ENCODE data around the gene TTN.
"Not testable (repeated sequence)": the region's sequence is repeated elsewhere in the genome, so short reads cannot be mapped to it uniquely, and the experiment has no call there.

The TTN gene

DNA sequence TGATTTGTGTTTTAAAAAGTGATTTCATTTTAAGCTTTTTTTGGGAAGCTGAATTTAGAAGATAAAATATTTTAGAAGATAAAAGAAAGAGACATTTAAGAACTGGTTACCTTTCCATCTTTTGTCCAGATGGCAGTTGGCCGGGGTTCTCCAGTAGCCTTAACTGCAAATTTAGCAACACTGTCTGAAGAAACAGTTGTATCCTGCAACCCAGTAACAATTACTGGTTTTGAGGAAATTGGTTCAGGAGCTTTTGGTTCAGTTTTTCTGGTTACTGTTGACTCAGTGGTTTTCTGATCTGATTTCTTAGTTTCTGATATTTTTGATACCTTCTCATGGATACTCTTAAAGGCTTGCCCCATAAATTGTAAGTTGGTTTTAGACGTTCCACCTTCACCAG is 277.1 kb downstream of the TTN start:
- no peak for DNase-seq (ENCODE audit: low spot score)

DNA sequence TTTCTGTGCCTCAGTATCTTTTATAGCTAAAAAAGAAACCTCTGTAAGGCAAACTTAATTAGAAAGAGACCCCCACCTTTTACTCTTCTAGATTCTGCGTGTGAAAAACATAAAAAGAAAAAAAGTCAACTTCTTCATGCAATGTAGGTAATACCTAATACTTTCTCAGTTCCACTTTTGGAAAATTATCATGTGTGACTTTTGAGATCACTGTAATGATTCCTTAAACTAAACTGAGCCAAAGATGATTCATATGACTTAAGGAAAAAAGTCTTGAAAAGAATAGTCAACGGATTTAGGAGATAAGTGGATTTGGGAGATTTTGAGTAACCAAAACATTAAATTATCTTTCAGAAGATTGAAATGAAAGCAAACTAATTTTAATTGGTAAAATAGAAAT is 278.0 kb downstream of the TTN start:
- no peak for DNase-seq (ENCODE audit: low spot score)

DNA sequence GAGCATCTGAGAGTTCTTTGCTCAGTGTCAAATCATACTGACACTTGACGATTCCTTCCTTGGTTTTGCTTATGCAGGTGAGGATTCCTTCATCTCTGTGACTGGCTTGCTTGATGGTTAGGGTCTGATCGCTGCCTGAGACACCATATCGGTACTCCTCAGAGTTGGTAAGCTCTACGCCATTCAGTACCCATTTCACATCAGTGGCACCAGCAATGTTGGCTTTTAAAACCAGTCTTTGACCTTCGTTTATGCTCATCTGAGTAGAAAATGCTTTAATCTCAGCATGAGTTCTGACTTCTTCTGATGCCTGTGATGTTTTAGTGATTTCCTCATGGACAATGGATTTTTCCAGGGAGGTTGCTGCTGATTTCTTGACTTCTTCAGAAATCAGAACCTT is 278.6 kb downstream of the TTN start:
- DNase-seq (ENCODE audit: low spot score): no peak

DNA sequence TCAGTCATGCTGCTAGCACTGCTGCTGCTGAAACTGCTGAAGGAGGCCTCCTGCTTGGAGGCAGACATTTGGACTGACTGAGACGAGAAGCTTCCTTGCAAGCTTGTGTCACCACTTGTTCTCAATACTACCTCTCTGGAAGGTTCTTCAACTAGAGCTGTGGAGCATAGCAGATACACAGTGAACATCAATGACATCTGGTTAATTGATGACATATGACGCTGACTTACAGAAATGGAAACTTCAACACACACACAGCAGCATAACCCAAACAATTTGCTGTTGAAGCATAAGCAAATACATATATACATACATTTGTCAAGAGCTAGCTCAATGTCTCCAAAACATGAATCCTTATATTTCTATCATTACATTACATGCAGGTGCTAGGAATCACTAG is 279.6 kb downstream of the TTN start:
- DNase-seq (ENCODE audit: low spot score): no peak

DNA sequence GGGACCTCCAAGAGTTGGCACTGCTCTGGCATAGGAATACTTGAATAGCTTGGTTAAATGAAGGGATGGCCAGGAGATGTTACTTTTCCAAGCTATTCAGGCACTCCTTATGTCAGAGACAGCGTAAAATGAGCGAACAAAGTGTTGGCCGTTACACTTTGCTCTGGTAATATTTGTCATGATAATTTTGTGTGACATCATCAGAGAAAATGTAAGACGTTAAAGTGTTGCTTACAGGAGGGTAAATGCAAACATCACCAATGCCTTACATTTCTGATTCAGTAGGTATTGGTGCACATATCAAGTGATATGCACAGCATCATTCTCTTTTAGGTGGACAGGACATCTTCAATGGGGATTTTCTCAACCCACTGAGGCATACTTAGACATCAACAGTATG is 281.0 kb downstream of the TTN start:
- no peak for DNase-seq (ENCODE audit: low spot score)

DNA sequence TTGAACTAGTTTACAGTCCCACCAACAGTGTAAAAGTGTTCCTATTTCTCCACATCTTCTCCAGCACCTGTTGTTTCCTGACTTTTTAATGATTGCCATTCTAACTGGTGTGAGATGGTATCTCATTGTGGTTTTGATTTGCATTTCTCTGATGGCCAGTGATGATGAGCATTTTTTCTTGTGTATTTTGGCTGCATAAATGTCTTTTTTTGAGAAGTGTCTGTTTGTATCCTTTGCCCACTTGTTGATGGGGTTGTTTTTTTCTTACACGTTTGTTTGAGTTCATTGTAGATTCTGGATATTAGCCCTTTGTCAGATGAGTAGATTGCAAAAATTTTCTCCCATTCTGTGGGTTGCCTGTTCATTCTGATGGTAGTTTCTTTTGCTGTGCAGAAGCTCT is 281.8 kb downstream of the TTN start:
- not testable (repeated sequence) for DNase-seq (ENCODE audit: low spot score)

DNA sequence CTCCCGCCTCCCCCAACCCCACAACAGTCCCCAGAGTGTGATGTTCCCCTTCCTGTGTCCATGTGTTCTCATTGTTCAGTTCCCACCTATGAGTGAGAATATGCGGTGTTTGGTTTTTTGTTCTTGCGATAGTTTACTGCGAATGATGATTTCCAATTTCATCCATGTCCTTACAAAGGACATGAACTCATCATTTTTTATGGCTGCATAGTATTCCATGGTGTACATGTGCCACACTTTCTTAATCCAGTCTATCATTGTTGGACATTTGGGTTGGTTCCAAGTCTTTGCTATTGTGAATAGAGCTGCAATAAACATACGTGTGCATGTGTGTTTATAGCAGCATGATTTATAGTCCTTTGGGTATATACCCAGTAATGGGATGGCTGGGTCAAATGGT is 282.2 kb downstream of the TTN start:
- not testable (repeated sequence) for DNase-seq (ENCODE audit: low spot score)

DNA sequence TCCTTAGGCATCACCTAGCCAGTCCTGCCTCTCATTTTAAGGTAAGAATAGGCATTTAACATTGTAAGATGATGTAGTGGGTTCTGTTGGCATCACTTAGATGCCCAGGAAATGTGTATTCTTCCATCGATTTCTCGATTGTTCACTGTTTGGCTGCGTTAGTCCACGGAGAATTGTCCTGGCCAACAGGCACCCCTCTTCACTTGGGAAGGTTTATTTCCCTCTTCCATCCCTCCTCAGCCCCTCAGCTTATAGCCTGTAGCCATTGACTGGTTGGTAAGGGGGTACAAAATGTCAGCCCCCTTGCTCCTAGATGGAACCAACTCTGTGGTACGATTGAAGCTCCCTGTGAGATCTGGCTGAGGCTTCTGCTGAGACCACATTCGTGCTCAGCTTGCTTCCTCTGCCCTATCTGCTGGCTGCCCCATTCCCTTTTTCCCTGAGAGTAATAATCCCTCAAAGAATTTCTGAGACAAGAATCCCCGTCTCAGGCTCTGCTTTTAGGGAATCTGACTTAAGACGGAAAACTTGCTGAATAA is 283.6 kb downstream of the TTN start:
- DNase-seq (ENCODE audit: low spot score): peak; percentile 7

DNA sequence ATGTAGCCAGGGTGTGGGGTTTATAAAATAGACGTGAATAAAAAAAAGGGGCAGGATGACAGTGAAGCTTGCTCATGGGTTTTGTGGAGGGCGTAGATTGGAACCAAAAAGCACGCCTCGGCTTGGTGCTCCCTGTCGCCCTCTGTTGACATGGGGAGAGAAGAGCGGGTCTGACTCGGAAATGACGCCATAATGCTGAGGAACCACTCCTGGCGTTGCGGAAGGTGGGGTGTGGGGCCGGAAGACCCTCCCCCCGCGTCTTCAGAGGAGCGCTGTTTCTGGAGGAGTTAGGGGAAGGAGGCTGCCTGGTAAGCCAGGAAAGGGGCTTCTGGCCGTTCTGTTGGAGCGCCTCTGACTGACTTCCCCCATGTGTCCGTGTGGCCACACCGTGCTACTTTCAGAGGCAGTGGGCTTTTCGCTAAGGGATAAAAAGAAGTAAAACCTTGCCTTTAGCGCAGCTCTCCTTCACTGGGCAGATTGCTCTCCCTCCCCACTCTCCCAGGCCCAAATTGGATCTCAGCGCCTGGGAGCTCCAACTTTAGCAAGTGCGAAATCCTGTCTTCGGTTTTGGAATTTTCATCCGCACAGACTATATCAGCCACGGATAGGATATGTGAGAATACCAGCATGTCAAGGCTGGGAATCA is 284.1 kb downstream of the TTN start:
- peak; percentile 89 for DNase-seq (ENCODE audit: low spot score)

DNA sequence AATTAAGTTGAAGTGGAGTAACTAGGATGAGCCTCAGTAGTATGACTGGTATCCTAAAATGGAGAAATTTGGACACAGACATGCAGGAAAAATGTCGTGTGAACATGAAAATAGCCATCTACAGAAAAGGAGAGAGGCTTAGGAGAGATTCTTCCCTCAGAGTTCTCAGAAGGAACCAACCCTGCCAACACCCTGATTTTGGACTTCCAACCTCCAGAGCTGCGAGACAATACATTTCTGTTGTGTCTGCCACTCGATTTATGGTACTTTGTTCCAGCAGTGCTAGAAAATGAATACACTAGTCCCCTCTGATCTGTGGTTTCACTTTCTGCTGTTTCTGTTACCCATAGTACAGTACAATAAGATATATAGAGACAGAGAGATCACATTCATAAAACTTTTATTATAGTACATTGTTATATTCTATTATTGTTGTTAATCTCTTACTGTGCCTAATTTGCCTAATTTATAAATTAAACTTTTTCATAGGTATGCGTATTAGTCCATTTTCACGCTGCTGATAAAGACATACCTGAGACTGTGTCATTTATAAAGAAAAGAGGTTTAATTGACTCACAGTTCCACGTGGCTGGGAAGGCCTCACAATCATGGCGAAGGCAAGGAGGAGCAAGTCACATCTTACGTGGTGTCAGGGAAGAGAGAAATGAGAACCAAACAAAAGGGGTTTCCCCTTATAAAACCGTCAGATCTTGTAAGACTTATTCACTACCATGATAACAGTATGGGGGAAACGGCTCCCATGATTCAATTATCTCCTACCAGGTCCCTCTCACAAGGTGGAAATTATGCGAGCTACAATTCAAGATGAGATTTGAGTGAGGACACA is 285.7 kb downstream of the TTN start:
- DNase-seq (ENCODE audit: low spot score): no peak

DNA sequence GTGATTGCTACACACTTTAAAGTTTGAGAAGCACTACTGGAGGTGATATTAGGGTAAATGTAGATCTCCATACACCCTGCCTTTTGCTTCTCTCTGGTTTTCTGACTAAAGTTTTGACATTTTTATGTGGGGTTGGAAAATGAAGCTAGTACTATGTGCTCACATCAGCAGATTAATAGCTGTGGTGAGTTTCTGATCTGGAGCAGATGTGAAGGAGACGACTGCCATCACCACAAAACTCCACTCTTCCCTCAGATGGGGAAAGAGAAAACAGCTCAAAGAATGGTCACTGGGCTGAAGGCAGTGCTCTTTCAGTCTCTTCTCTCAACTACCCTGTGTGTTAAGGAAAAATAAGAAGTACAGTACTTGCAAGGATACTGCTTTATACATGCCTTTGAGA is 289.7 kb downstream of the TTN start:
- no peak for DNase-seq (ENCODE audit: low spot score)

DNA sequence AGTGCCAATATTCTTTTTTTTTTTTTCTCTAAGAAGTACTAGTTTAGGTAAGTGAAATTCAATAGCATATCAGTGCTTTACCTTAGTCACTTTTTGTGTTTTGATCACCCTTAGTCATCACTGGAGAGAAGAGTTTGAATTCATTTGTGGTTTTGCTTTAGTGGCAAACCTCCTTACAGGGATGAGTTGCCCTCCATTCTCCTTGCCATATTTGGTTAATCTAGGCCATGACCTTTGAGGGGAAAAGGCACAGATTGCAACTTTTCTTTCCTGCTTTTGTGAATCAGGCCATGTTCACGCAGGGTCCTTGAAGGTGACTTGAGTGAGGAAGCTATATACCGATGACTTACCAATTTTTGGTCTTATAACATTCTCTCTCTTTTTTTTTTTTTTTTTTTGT is 292.6 kb downstream of the TTN start:
- DNase-seq (ENCODE audit: low spot score): no peak

DNA sequence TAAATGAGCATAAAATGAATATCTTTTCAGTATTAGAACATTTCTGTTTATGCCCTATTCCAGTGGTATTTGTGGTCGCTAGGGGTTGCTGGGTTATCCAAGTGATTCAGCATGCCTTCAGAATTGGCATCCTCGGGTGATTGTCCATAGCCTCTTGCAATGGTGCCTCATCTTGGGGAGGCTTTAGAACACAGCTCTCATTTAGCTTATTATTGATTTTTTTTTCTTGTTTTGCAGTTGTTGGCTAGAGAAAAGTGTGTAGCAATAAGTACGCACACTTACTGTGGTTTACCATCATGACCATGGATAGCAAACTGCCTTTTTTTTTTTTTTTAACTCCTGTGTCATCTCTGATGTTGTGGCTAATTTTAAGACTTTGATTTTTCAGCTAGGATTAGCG is 293.3 kb downstream of the TTN start:
- no peak for DNase-seq (ENCODE audit: low spot score)

DNA sequence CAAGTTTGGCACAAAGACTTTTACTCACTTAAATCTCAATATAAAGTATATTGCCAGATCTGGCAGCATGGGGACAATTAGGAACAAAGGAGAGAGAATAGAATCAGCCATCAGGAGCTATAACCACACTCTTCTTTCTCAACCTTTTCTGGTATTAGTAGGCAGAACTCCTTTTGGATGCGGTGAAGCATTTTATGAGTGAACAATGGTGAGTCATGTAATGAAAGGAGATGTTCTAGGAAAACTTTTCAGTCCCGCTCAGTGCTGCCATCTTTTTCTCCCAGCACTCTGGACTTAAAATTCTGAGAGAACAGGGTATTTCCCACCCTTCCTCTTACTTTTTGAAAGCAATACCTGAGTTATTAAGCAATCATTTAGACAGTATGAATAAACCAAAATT is 294.7 kb downstream of the TTN start:
- no peak for DNase-seq (ENCODE audit: low spot score)

DNA sequence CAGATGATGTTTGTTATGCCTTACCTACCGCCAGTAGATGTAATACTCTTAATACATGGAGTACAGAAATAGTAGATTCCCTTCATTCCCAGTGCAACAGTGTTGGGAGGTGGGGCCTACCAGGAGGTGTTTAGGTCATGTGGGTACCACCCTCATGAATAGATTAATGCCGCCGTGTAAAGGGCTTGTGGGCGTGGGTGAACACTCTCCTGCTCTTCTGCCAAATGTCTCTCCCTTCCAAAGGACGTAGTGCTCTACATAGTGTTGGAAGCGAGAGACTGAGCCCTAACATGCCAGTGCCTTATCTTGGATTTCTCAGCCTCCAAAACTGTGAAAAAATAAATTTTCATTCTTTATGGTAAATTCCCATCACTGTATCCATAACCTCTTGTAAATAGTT is 296.8 kb downstream of the TTN start:
- DNase-seq (ENCODE audit: low spot score): no peak

DNA sequence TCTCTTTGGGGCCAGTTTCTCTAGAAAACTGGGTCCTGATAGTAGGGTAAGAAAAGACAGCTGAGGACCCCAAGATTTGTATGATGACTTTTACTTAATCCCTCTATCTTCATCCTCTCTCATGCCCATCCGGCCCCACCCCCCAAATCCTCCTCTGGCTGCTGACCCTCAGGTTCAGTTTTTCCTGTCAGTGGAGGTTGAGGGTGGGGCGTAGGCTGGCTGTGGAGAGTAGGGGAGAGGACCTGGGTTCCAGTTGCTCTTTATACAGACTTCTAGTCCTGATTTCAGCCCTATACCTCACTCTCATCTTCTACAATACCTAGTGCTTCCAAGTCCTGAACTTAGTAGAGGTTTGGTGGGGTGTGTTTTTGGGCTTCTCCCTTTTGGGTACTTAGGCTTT is 298.6 kb downstream of the TTN start:
- DNase-seq (ENCODE audit: low spot score): no peak

DNA sequence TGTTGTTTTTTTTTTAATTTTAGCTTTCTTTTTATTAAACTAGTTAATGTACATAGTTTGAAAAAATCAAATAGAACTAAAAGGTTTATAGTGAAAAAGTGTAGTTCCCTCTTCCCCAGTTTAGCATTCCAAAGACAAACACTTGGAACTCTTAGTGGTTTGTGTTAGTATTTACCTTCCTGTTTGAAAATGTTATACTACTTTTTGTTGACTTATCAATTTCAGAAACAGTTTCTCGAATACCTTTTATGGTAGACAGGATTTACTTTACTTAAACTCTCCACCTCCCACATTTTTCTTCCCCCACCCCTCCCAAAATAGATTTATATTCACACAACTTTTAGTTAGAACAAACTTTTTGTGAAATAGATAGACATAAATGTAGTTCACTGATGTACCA is 300.3 kb downstream of the TTN start:
- no peak for DNase-seq (ENCODE audit: low spot score)

DNA sequence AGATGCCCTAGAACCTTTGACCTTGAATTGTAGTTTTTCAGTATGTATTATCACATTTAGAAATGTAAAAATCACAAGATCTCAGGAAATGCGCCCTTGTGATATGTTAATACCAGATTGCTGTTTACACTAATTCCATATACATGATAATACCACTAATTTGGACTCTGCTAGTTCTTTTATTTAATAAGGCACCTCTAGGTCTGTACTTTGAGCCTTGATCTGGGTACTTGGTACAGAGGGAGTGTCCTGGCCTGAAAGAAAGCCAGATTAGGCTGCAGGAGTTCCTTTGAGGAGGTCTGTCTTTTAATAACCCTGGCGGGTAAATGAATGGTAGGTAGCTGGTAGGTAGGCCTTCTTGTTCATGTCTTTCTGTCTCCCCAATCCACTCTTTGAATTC is 300.7 kb downstream of the TTN start:
- no peak for DNase-seq (ENCODE audit: low spot score)

DNA sequence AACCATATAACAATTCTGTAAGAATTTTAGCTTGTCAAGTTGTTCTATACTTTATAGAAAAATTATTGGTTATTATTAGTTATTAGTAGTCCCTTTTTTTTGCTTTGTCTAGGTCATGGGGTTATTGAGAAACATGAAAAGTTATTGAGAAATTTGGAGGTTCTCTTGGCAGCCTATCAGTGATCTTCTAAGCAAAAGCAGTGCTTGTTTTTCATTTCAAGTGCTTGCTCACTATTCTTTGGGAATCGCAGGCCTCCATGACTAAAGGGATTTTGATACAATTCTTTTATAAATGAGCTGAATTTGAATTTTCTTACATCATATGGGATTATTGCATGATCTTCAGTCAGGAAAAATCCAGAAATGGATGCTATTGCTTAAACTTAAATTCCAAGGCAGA is 301.1 kb downstream of the TTN start:
- DNase-seq (ENCODE audit: low spot score): no peak

DNA sequence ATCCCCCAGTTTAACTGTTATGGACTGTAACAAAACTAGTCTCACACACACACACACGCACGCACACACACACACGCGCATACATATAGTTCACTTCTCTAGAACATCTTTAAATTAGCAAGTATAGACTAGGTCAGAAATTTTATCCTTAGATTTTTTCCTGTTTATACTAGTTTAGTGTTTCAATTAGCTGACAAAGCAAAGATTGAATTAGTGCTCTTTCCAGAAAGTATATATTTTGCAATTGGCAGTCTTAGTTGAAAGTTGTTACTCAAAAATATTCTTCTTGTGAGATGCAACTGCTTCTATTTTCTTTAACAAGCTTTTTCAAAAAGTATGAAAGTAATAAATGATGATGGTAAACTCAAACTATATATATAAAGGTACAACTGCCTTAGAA is 304.5 kb downstream of the TTN start:
- no peak for DNase-seq (ENCODE audit: low spot score)

DNA sequence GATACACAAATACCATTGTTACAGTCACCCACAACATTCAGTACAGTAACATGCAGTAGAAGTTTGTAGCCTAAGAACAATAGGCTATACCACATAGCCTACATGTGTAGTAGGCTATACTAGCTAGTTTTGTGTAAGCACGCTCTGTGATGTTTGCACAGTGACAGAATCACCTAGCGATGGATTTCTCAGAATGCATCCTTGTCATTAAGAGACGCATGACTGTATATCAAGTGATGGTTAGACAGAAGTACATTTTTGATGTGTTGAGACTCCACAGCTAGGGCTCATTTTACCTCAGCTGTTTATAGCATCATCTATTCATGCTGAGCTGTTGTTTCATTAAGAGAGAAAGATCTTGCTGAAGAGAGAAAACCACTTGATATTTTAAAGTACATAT is 307.6 kb downstream of the TTN start:
- no peak for DNase-seq (ENCODE audit: low spot score)

DNA sequence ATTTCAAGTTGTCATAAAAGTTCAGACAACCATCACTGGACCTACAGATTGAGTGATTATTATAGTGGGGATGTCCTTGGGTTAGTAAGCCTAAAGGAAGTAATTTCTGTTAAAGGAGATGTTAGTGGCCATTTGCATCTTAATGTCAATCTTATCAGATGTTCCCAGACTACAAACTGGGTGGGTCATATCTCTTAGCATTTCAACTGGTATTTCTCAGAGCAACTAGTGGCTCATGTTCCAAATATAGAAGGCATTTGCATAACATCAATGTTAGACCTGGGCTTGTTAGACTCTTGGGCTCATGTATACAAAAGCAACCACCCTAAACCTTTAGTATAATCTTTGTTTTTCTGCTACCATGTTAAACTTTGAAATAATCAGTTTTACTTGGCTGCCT is 309.1 kb downstream of the TTN start:
- no peak for DNase-seq (ENCODE audit: low spot score)

DNA sequence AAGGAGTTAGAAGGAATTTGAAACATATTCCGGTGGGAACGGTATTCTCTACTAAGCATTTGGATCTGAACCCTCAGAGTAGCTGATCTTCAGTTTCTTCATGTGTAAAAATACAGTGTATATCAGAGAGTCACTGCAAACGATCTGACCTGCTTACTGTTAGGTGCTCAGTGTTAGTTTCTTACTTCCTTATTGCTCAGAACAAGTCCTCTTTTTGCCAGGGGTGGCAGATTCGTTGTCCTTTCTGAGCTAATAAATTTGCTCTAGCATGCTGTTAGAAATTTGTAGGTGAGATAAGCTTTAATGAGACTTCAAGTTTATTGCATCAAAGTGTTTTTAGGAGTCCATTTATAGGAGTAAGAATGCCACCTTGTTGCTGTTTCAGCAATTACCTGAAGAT is 311.2 kb downstream of the TTN start:
- DNase-seq (ENCODE audit: low spot score): no peak

DNA sequence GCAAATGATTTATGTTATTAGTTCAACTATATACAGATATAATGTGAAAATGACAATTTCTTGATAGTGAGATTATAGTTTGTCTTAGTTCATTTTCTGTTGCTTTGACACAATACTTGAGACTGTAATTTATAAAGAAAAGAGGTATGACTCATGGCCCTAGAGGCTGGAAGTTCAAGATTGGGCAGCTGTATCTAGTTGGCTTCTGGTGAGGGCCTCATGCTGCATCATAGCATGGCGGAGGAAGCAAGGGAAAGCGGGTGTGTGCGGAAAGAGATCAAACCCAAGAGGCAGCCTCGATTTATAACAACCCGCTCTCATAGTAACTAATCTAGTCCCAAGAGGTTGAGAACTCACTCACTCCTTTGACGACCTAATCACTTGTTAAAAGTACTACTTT is 315.6 kb downstream of the TTN start:
- no peak for DNase-seq (ENCODE audit: low spot score)
